ENCODE measurements around the gene UBTFL1.
"Not testable (repeated sequence)": the region's sequence is repeated elsewhere in the genome, so short reads cannot be mapped to it uniquely, and the experiment has no call there.

GRCh38 chr11:90098261-90098660, 12.5 kb downstream of the UBTFL1 start:
- not testable (repeated sequence) for TF ChIP-seq ZNF8 (CRISPR knock-in tag; IDR thresholded peaks at IDR 0.05); ZFP3 (CRISPR knock-in tag; IDR thresholded peaks at IDR 0.05); PPARA (CRISPR knock-in tag; IDR thresholded peaks at IDR 0.05; ENCODE audit: borderline replicate concordance); ZNF565 (CRISPR knock-in tag; conservative IDR thresholded peaks at IDR 0.05; ENCODE audit: low read depth)
- TF ChIP-seq, protein P1, sequence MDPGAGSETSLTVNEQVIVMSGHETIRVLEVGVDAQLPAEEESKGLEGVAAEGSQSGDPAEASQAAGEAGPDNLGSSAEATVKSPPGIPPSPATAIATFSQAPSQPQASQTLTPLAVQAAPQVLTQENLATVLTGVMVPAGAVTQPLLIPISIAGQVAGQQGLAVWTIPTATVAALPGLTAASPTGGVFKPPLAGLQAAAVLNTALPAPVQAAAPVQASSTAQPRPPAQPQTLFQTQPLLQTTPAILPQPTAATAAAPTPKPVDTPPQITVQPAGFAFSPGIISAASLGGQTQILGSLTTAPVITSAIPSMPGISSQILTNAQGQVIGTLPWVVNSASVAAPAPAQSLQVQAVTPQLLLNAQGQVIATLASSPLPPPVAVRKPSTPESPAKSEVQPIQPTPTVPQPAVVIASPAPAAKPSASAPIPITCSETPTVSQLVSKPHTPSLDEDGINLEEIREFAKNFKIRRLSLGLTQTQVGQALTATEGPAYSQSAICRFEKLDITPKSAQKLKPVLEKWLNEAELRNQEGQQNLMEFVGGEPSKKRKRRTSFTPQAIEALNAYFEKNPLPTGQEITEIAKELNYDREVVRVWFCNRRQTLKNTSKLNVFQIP (CRISPR knock-in tag; IDR thresholded peaks at IDR 0.05; ENCODE audit: borderline replicate concordance, low read depth), result not testable (repeated sequence)
